T-helper 2 cell (primary cell): Measurements from ENCODE around the gene GSTO2.

Source experiments
- DNase-seq, 5 experiments: peaks; one replicate each; pipeline versions ENCODE4 v3.0.0 to v3.0.0-alpha.2; 2012 to 2022

Gene GSTO2

DNA sequence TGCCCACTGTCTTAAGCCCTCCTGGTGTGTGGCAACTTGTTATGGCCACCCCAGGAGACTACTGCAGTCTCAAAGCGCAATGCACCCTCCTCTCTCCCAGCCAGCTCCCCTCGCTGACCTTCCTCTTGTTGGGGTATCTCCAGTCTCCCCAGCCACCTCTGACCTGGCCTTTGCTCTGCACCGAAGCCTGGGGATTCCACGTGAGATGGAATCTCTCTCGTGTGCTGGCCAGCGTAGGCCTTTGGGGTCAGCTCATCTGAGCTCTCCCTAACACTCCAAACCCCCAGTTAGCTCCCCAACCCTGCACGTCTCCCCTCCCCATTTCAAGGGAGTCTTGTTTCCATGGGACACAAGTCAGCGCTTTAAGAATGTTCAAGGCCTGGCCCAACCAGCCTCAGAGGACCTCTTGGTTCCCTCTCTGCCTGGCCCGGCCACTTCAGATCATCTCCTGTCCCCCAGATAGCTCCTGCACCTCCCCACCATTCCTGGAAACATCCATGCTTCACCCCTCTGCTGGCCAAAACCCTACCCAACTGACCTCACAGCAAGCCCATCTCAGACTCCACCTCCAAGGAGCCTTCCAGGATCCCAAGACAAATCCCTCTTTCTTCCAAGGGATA, 58.1 kb downstream of the GSTO2 start:
- no peak for DNase-seq

- DNase-seq: peak in 1 of 5 experiments; percentile 69
These were observed 59.0 kb downstream of the GSTO2 start for GRCh38 chr10:104327745-104328645.

DNA sequence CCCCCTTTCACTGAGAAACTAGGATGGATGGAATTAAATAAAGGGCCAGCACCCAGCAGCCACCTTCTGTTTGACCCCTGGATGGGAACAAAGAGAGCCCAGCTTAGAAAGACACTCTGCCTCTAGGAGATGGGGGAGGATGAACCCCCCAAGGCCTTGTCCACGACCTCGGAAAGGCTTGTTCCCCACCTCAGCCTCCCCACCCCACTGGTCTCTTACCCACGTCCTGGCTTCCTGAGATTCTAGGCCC, 59.6 kb downstream of the GSTO2 start:
- DNase-seq: no peak

DNA sequence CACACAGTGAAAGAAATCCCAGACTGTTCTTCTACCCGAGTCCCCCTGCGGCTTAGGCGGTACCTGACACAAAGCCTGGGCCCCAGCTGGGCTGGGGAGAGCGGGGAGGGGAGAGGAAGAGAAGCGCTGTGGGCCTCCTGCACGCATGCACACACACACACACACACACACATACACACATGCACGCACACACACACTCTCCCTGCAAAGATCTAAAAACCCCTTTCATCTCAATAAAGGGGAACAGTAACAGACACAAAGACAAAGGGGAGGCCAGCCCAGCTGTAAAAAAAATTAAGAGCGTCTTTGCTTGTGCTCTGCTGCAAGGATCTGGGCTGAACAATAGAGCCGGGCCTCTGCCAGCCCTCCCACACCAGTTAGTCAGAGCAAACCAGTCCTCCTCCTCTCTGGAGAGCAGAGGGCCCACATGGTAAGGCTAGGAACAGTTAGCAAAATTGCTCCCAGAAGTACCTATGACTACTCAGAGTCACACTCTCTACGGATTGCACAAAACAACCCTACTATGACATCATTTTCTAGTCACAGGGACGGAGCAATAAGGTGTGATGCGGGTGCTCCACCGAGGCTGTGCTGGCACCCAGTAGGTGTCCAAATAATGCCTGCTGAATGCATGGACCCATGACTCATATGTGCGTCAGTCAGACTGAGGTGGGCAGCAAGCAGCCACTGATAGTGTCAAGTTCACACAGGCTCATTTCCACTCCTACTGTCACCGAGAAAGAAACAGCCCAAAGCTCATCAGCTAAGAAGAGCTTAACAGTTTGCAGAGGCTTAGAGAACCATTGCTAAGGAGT, 60.1 kb downstream of the GSTO2 start:
- DNase-seq: peak in 4 of 5 experiments; percentile 38 to 89 (median 80)

DNA sequence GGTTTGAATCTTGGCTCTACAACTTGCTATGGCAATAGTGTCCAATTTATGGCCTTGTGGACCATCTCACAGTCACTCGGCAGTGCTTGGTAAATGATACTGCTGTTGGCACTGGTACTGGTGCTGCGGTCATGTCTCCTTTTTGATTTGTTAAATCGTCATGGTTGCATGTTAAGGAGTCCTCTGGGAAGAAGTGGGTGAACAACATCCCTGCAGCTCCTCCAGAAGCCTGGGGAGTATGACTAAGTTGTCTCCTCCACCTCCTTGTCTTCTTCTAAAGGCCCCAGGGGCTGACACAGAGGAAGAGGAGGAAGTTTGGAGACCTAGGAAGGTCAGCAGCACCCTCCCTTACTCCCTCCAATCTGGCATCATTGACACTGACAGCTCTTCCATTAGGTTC, 60.8 kb downstream of the GSTO2 start:
- no peak for DNase-seq

DNA sequence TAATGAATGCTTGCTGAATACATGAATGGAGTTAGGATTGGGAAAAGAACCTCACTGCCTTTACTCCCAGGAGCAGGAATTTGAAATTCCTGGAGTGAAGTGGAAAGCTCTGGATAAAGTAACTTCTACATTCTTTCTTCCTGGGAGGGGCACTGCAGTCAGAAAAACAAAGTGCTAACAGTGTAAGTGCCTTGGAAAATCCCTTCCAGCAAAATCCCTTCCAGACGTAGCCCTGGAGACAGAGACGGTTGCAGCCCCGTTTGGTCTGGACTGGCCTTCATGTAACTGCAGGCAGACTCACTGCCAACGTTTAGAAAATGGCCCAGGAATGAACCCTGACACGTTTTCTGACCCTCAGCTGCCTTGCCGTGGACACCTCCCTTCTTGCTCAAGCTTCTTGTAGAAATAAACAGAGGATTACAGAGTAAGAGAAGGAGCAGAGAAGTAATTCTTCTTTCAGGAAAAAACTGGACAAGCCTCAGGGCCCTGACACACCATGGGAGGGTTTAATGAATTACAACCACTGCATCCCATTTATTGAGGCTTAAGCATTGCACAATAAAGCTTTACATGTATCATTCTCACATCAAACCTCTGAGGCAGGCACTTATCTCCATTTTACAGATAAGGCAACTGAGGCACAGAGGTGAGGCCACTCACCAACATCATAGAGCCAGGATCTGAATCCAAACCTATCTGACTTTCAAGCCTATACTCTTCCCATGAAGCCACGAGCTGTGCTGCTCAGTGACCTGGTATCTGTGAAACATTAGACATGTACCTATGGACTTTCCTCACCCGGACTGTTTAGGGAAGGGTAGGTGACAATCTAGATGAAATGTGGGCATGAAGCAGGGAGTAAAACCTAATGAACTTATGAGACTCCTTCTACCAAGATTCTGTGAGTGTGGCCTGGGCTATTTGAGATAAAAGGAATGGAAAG, 61.5 kb downstream of the GSTO2 start:
- no peak for DNase-seq

DNA sequence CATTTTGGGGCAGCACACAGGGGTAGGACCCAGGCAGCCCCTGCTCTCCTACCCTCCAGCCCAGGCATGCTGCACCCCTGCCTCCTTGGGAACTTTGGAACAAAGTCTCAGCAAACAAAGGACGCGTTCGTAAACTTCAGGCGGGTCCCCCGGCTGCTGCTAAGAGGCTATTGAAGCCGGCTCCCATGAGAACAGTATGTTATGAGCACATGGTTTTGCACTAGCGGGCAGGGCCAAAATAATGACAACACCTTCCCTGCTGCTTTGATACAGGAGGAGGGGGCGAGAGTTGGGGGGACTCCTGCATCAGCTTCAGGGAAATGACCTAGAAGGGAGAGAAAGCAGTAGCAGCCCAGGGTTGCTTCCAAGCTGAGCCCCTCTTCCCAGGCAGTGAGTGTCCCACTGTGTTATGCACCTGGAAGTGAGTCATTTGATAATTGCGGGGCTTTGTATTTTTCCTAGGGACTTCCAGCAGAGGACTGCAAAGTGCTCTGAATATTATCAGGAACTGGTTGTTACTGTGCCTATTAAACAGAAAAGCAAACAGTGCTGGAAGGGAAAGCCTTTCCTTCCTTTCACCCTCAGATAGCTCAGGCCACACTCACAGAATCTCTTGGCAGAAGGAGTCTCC, 62.3 kb downstream of the GSTO2 start:
- no peak for DNase-seq

GRCh38 chr10:104332243-104333031, 63.5 kb downstream of the GSTO2 start:
- no peak for DNase-seq

- peak in 2 of 5 experiments; percentile 33 to 88 for DNase-seq
These were observed 64.2 kb downstream of the GSTO2 start for GRCh38 chr10:104333032-104333727.

- DNase-seq: no peak
These were observed 64.9 kb downstream of the GSTO2 start for GRCh38 chr10:104333728-104334373.

DNA sequence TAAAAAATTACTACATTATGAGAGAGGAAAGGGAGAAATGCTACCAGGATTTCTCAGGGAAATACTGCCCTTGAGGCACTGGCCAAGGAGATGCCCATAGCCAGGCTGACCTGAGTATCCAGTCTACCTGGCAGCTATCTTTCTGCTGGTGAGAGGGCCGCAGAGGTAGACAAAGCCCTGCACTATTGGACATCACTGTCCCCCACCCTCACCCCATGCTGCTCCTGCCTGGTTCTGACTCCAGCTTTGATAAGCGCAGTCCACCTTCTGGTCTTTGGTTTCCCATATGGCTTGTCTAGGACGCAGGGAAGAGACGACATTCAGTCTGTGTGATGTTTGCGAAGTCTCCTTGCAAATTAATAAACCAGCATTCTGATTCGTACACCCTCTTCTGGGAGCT, 65.6 kb downstream of the GSTO2 start:
- no peak for DNase-seq

DNA sequence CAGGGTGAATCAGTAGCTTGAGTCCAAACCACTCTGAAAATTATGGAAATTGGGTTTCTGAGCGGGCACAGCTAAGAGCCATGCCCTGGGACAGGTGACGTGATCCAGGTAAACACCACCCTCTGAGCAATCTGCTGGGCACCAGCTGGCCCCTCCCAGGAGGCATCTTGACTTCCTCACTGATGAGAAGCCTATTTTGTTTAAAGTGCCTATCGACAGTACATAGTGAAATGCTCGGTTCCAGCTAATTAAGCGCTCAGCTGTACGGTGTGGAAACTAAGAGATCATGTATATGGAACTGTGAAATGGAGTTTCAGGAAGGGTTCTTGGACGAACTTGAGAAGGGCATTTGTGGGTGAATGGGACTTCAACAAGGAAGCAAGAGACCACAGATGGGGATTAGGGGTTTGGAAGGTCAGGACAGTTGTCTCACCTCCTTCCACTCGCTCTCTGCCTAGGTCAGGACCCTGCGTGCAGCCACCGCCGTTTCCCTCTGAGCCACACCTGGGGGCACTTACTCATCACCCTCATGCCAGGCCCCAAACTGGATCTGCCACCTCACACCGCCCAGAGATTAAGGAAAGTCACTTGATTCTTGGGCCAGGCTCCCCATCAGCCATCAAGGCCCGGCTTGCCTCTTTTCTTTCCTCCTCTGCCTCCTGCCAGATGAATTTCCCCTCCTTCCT, 66.1 kb downstream of the GSTO2 start:
- no peak for DNase-seq

GRCh38 chr10:104336821-104337467, 68.0 kb downstream of the GSTO2 start:
- peak in 1 of 5 experiments; percentile 33 for DNase-seq

- peak in 1 of 5 experiments; percentile 38 for DNase-seq
These were observed 68.6 kb downstream of the GSTO2 start for GRCh38 chr10:104337521-104337984.

DNA sequence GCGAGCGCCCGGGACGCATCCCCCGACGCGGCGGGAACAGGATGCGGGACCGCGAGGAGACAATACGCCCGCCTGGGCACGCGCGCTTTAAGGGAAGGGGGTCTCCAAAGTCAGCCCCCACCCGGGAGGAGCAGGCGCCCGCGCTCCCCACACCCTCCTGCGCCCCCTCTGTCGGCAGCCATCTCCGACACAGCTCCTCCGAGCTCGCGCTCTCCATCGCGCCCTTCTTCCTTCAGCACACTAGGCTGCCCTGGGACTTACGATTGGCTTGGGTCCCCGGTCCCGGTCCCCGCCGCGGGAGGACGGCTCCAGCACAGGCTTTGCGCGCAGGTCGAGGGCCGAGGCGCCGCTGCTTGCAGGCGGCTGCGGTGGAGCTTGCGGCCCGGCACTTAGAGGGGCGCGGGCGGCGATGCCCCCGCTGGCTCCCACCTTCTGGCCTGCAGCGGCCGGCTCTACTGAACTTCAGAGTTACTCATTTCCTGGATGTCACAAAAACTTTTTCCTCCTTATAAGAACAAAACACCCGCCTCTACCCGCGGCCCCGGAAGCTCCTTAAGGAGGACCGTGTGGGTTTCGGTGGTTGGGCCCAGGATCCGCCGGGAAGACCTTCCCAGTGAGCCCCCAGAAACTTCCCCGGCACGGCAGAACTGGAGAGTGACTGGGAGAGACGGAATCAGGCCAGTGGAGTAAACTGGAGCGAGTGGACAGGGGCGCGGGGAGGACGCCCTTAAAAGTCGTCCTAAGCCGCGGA, 69.2 kb downstream of the GSTO2 start, which contains the start of gene ITPRIP:
Gene ITPRIP, minus strand, starts transcription at position 481 of the 751 bp plus-strand sequence. CDS start 22,414 bp downstream, outside the sequence.
- DNase-seq: peak; percentile 40 to 85 (median 61)

GRCh38 chr10:104339469-104340110, 70.6 kb downstream of the GSTO2 start:
- no peak for DNase-seq

GRCh38 chr10:104340111-104340526, 71.1 kb downstream of the GSTO2 start:
- DNase-seq: no peak
